ENCODE measurements around the gene GIMAP8. TPM values are rescaled to one million over a fixed set of nuclear protein-coding genes. Genes with fewer than 3 reads are reported as not detected.
"Not testable (repeated sequence)": the region's sequence is repeated elsewhere in the genome, so short reads cannot be mapped to it uniquely, and the experiment has no call there.

Gene GIMAP8
- total RNA-seq, 1 donor from 2014 or later: 11.0 TPM

DNA sequence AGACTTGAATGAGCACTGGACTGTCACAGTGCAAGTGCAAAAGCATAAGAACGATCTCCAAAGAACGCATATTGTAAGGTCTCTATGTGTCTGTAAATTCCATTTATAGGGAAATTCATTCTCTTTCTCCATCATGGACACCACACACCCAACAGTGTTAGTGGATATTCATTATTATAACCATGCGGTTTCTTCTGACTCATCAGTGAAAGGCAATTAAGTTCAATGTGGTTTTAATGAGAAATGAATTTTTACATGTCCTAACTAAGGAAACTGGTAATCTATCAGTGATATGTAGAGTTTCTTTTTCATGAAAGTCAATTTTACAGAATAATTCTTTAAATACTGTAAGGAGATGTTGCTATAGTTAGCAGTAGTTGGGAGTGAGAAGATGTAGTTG, 25.9 kb downstream of the GIMAP8 start:
- Histone ChIP-seq H3K4me3 (no peak overlapping the region), H3K36me3 (peaks cover 53% of the 10 kb centered on the region), H3K9me3 (replicated peaks) (no peaks in the 10 kb centered on the region), H3K27me3 (ENCODE audit: low read depth) (no peaks in the 10 kb centered on the region), H3K27ac (replicated peaks) (peak overlapping the region; percentile 27), H3K4me1 (peaks cover 76% of the 10 kb centered on the region)
- no peak for DNase-seq
- TF ChIP-seq CTCF (IDR thresholded peaks at IDR 0.05; ENCODE audit: borderline replicate concordance): no peak
- intact Hi-C loops (cut with micrococcal nuclease): no loop called here

DNA sequence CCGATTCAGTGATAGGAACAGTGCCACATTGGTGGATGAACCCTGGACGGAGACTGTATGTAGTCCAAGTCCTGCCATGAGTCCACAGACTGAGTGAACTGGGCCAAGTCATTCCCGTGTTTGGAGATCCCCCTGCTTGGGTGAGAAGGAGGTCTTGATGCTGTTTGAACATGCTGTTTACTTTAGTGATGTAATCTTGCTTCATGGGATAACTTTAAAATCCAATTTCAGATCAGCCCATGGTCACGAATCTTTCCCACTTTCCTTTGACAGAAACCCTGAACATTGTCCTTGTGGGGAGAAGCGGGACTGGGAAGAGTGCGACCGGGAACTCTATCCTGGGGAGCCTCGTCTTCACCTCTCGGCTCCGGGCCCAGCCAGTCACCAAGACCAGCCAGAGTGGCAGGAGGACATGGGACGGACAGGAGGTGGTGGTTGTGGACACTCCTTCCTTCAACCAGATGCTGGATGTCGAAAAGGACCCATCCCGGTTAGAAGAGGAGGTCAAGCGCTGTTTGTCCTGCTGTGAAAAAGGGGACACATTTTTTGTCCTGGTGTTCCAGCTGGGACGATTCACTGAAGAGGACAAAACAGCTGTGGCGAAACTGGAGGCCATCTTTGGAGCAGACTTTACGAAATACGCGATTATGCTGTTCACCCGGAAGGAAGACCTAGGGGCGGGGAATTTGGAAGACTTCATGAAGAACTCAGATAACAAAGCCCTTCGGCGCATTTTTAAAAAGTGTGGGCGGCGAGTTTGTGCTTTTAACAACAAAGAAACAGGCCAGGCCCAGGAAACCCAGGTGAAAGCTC, 26.6 kb downstream of the GIMAP8 start:
- TF ChIP-seq CTCF (IDR thresholded peaks at IDR 0.05; ENCODE audit: borderline replicate concordance): no peak
- no peak for DNase-seq
- peak overlapping the region; percentile 84 for H3K27ac ChIP-seq (replicated peaks)
- no peak overlapping the region for H3K4me3 ChIP-seq
- no peaks in the 10 kb centered on the region for H3K9me3 ChIP-seq (replicated peaks)
- peaks cover 46% of the 10 kb centered on the region for H3K36me3 ChIP-seq
- peaks cover 75% of the 10 kb centered on the region for H3K4me1 ChIP-seq
- H3K27me3 ChIP-seq (ENCODE audit: low read depth): no peaks in the 10 kb centered on the region
- intact Hi-C loops (cut with micrococcal nuclease): no loop called here

DNA sequence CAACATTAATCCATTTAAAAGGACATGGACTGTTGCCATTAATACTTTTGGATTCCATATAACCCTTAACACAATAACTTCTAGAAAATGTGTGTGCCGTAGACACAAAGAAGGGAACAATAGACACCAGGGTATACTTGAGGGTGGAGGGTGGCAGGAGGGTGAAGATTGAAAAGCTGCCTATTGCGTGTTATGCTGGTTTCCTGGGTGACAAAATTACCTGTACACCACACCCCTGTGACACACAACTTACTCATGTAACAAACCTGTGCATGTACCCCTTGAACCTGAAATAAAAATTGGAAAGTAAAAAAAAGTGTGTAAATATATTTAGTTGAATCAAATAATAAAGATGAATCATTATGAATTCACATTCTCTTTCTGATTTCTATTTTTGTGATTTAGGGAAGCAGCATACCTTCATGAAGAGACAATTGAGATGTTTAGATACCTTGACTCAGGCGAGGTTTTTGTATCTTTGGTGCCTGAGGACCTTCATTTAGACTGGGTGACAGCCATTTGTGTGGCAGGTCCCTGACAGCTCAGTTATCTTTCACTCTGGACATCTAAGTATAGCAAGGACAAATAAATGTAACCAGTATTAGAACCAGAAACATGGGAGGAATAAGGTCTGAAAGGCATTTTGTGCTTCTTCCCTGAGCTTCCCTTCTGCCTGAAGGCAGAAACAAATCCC, 28.7 kb downstream of the GIMAP8 start:
- Histone ChIP-seq H3K4me3 (no peak overlapping the region), H3K27ac (replicated peaks) (peak overlapping the region; percentile 84), H3K4me1 (peaks cover 62% of the 10 kb centered on the region), H3K36me3 (peaks cover 31% of the 10 kb centered on the region), H3K27me3 (ENCODE audit: low read depth) (no peaks in the 10 kb centered on the region), H3K9me3 (replicated peaks) (no peaks in the 10 kb centered on the region)
- no peak for TF ChIP-seq CTCF (IDR thresholded peaks at IDR 0.05; ENCODE audit: borderline replicate concordance)
- no peak for DNase-seq
- intact Hi-C loops (cut with micrococcal nuclease): no loop called here

GRCh38 chr7:150481186-150481920, 30.9 kb downstream of the GIMAP8 start:
- intact Hi-C loops (cut with micrococcal nuclease): no loop called here
- Histone ChIP-seq H3K9me3 (replicated peaks) (no peaks in the 10 kb centered on the region), H3K4me3 (no peak overlapping the region), H3K4me1 (peaks cover 59% of the 10 kb centered on the region), H3K27me3 (ENCODE audit: low read depth) (no peaks in the 10 kb centered on the region), H3K36me3 (peaks cover 20% of the 10 kb centered on the region), H3K27ac (replicated peaks) (peak overlapping the region; percentile 84)
- no peak for DNase-seq
- no peak for TF ChIP-seq CTCF (IDR thresholded peaks at IDR 0.05; ENCODE audit: borderline replicate concordance)

GRCh38 chr7:150481922-150482321, 31.5 kb downstream of the GIMAP8 start:
- H3K4me1 ChIP-seq: peaks cover 54% of the 10 kb centered on the region
- intact Hi-C loops (cut with micrococcal nuclease): no loop called here
- H3K4me3 ChIP-seq: no peak overlapping the region
- DNase-seq: no peak
- peaks cover 14% of the 10 kb centered on the region for H3K36me3 ChIP-seq
- TF ChIP-seq CTCF (IDR thresholded peaks at IDR 0.05; ENCODE audit: borderline replicate concordance): no peak
- H3K27me3 ChIP-seq (ENCODE audit: low read depth): no peaks in the 10 kb centered on the region
- no peaks in the 10 kb centered on the region for H3K9me3 ChIP-seq (replicated peaks)
- peak overlapping the region; percentile 84 for H3K27ac ChIP-seq (replicated peaks)

GRCh38 chr7:150483514-150483913, 33.1 kb downstream of the GIMAP8 start:
- intact Hi-C loops (cut with micrococcal nuclease): not testable (repeated sequence)
- H3K27ac ChIP-seq (replicated peaks): peak overlapping the region; percentile 84

DNA sequence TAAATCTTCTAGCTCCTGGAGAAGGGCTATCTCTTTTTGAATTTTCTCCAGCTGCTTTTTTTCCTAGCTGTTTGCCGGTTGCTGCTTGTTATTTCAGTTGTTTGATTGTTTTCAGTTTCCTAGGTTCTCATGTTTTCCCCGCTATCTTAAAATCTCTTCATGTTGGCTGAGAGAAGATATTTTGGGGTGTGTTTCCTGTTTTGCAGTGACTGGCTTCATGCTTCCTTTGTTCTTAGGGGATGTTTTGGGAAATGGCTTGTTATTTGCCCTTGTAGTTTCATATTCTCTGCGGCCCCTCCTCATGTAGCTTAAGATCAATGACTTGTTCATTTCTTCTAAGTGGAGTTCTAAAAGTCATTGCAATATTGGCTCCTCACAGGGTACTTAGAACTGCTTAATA, 33.6 kb downstream of the GIMAP8 start:
- Histone ChIP-seq H3K4me3 (peak overlapping the region; percentile 42), H3K27ac (replicated peaks) (peak overlapping the region; percentile 84), H3K4me1 (peaks cover 33% of the 10 kb centered on the region)
- intact Hi-C loops (cut with micrococcal nuclease); H3K9me3 ChIP-seq (replicated peaks); DNase-seq; H3K36me3 ChIP-seq; H3K27me3 ChIP-seq (ENCODE audit: low read depth): not testable (repeated sequence)

More at GRCh38 chr7:150483514-150483913, 33.1 kb downstream of the GIMAP8 start:
- H3K4me1 ChIP-seq: peaks cover 38% of the 10 kb centered on the region
- H3K4me3 ChIP-seq: peak overlapping the region; percentile 42
- H3K9me3 ChIP-seq (replicated peaks); DNase-seq; H3K36me3 ChIP-seq; H3K27me3 ChIP-seq (ENCODE audit: low read depth): not testable (repeated sequence)
